GM21447 (cell line): ENCODE results near the gene ZPLD1.

Experiments
- ATAC-seq: cut with Tn5 transposase; IDR thresholded peaks from one replicate; pipeline ENCODE4 v1.9.1; 2021; ENCODE audit not compliant: unreplicated experiment

Gene ZPLD1

GRCh38 chr3:102434715-102435114 is at the start of gene ZPLD1:
Gene ZPLD1 (plus strand): TSS chr3:102435015. CDS start chr3:102438488, 3,473 bp downstream.
- no peak for ATAC-seq

- no peak for ATAC-seq
Measured at GRCh38 chr3:102390171-102390864, 44.5 kb upstream of the ZPLD1 start.

- no peak for ATAC-seq
Measured at GRCh38 chr3:102390916-102391315, 43.9 kb upstream of the ZPLD1 start.

- ATAC-seq = no peak
Measured at GRCh38 chr3:102391491-102391890, 43.3 kb upstream of the ZPLD1 start.

- no peak for ATAC-seq
Measured at GRCh38 chr3:102394517-102394916, 40.3 kb upstream of the ZPLD1 start.

- no peak for ATAC-seq
Measured at GRCh38 chr3:102398176-102398575, 36.6 kb upstream of the ZPLD1 start.

GRCh38 chr3:102398666-102399065 is 36.1 kb upstream of the ZPLD1 start:
- ATAC-seq = no peak

GRCh38 chr3:102400142-102400541 is 34.7 kb upstream of the ZPLD1 start:
- no peak for ATAC-seq

GRCh38 chr3:102400766-102401165 is 34.0 kb upstream of the ZPLD1 start:
- ATAC-seq = no peak

GRCh38 chr3:102410616-102411015 is 24.2 kb upstream of the ZPLD1 start:
- ATAC-seq = no peak

- no peak for ATAC-seq
Measured at GRCh38 chr3:102415553-102415952, 19.3 kb upstream of the ZPLD1 start.

- no peak for ATAC-seq
Measured at GRCh38 chr3:102419786-102420185, 15.0 kb upstream of the ZPLD1 start.

- no peak for ATAC-seq
Measured at GRCh38 chr3:102441832-102442231, 7.0 kb downstream of the ZPLD1 start.

- ATAC-seq = no peak
Measured at GRCh38 chr3:102443021-102443420, 8.2 kb downstream of the ZPLD1 start.

GRCh38 chr3:102444101-102444500 is 9.3 kb downstream of the ZPLD1 start:
- ATAC-seq = no peak

- no peak for ATAC-seq
Measured at GRCh38 chr3:102447272-102447671, 12.5 kb downstream of the ZPLD1 start.

GRCh38 chr3:102449341-102449740 is 14.5 kb downstream of the ZPLD1 start:
- no peak for ATAC-seq

- ATAC-seq = no peak
Measured at GRCh38 chr3:102449930-102450329, 15.1 kb downstream of the ZPLD1 start.

- no peak for ATAC-seq
Measured at GRCh38 chr3:102450976-102451375, 16.2 kb downstream of the ZPLD1 start.

- ATAC-seq = no peak
Measured at GRCh38 chr3:102451543-102451942, 16.7 kb downstream of the ZPLD1 start.

- no peak for ATAC-seq
Measured at GRCh38 chr3:102454181-102454580, 19.4 kb downstream of the ZPLD1 start.

GRCh38 chr3:102457644-102458043 is 22.8 kb downstream of the ZPLD1 start:
- no peak for ATAC-seq

- ATAC-seq = no peak
Measured at GRCh38 chr3:102460579-102460978, 25.8 kb downstream of the ZPLD1 start.
